K562 (cell line): Measurements from ENCODE around the gene SLX9. TPM values are rescaled to one million over a fixed set of nuclear protein-coding genes. Genes with fewer than 3 reads are reported as not detected.

Source experiments
- ATAC-seq: fragments of 200-7000 bp; cut with Tn5 transposase; 3 replicates; pipeline ENCODE4 v1.9.1; 2020; ENCODE audit warnings: moderate library complexity
- BruUV-seq: library from RNA; stranded (reverse); fragments of 400-500 nt; replicated peaks from 2 replicates; lab custom pipeline; 2021; lab: Mats Ljungman, UMichigan
- CTCF ChIA-PET: fragments of 300-600 bp; formaldehyde crosslinking; extraction: SDS; loops from one replicate; lab custom pipeline; 2021; ENCODE audit warnings: low intra/inter-chr PET ratio; lab: Yijun Ruan, JAX
- POLR2A ChIA-PET: fragments of 300-600, 350-650 bp; sonication (Branson Sonifier 250); formaldehyde crosslinking; extraction: SDS; loops from one replicate; lab custom pipeline; 2021; ENCODE audit warnings: antibody characterized with exemption, inconsistent platforms; lab: Yijun Ruan, JAX
- DNase-seq, 4 experiments: peaks; one replicate each; pipeline versions ENCODE4 v3.0.0 to v3.0.0-alpha.2; 2011 to 2018; ENCODE audit warnings: low spot score in 3 of 4, mixed read lengths in 3 of 4; ENCODE audit errors: extremely low read depth in 1 of 4
- FAIRE-seq: peaks from 2 replicates; lab custom pipeline; 2011; peaks lifted over from hg19 to GRCh38; lab: Jason Lieb, UNC
- H2AFZ ChIP-seq: 2 replicates; pipeline ENCODE4 v1.6.0; 2011; ENCODE audit warnings: low read depth, low read length, control low read depth, inconsistent platforms
- H3K27ac ChIP-seq: fragments of 200-600 bp; 3 replicates; pipeline ENCODE4 v1.8.0; 2011; ENCODE audit warnings: low read depth, mild to moderate bottlenecking, control low read depth, inconsistent platforms, low read length, moderate library complexity, mixed read lengths; ENCODE audit errors: extremely low read depth
- H3K27me3 ChIP-seq, 2 experiments: fragments of 300-600 bp in 1 of 2; 2 replicates in 1 of 2; 3 replicates in 1 of 2; pipeline versions ENCODE4 v1.6.0 to v1.8.0; 2011; ENCODE audit warnings: inconsistent platforms in 2 of 2, low read length in 2 of 2, mild to moderate bottlenecking in 1 of 2, mixed read lengths in 1 of 2, moderate library complexity in 1 of 2; ENCODE audit not compliant: control insufficient read depth in 2 of 2, insufficient read depth in 2 of 2
- H3K36me3 ChIP-seq: fragments of 300-600 bp; 3 replicates; pipeline ENCODE4 v1.8.0; 2011; ENCODE audit warnings: mild to moderate bottlenecking, low read length, inconsistent platforms; ENCODE audit not compliant: control insufficient read depth, insufficient read depth
- H3K4me1 ChIP-seq, 2 experiments: fragments of 200-600 bp in 1 of 2; replicated peaks in 1 of 2; 2 replicates in 1 of 2; 3 replicates in 1 of 2; pipeline versions ENCODE4 v1.5.1 to v1.8.0; 2011; ENCODE audit warnings: inconsistent platforms in 2 of 2, low read length in 2 of 2, mild to moderate bottlenecking in 1 of 2, mixed read lengths in 1 of 2, moderate library complexity in 1 of 2; ENCODE audit not compliant: control insufficient read depth in 2 of 2, insufficient read depth in 2 of 2
- H3K4me2 ChIP-seq: 2 replicates; pipeline ENCODE4 v1.6.1; 2011; ENCODE audit warnings: low read length, control low read depth, inconsistent platforms, mixed read lengths; ENCODE audit not compliant: insufficient read depth
- H3K4me3 ChIP-seq: fragments of 200-600 bp; sonication (generic), shearing (Covaris generic); 2 replicates; pipeline ENCODE4 v1.5.1; 2016; ENCODE audit warnings: control low read depth, inconsistent platforms
- H3K79me2 ChIP-seq: fragments of 200-600 bp; 3 replicates; pipeline ENCODE4 v1.8.0; 2011; ENCODE audit warnings: low read length, inconsistent platforms; ENCODE audit not compliant: control insufficient read depth, insufficient read depth
- H3K9ac ChIP-seq, 2 experiments: 2 replicates each; pipeline versions ENCODE4 v1.6.0 to v1.6.1; 2011; ENCODE audit warnings: low read depth in 2 of 2, low read length in 2 of 2, control low read depth in 1 of 2, inconsistent platforms in 1 of 2, mild to moderate bottlenecking in 1 of 2, mixed read lengths in 1 of 2; ENCODE audit not compliant: insufficient read depth in 1 of 2
- H3K9me1 ChIP-seq: one replicate; pipeline ENCODE4 v1.6.0; 2011; ENCODE audit warnings: inconsistent platforms, mild to moderate bottlenecking, low read length, moderate library complexity; ENCODE audit not compliant: control insufficient read depth, insufficient read depth
- H3K9me3 ChIP-seq: replicated peaks from 2 replicates; pipeline ENCODE4 v1.5.1; 2011; ENCODE audit warnings: low read depth, low read length, inconsistent platforms; ENCODE audit not compliant: control insufficient read depth, insufficient read depth
- H4K20me1 ChIP-seq: replicated peaks from 2 replicates; pipeline ENCODE4 v1.6.1; 2011; ENCODE audit warnings: low read length, inconsistent platforms, mixed read lengths; ENCODE audit not compliant: control insufficient read depth, insufficient read depth
- PCBP1 ChIP-seq: fragments of 200-400 bp; formaldehyde crosslinking; IDR thresholded peaks from 2 replicates; pipeline ENCODE4 v1.6.1; 2018; ENCODE audit warnings: mild to moderate bottlenecking, low read depth, low read length; ENCODE audit not compliant: poor library complexity, severe bottlenecking
- SRSF1 ChIP-seq: fragments of 200-400 bp; formaldehyde crosslinking; IDR thresholded peaks from 2 replicates; pipeline ENCODE4 v1.6.1; 2017; ENCODE audit warnings: mild to moderate bottlenecking, low read depth, low read length, moderate library complexity
- TFAM ChIP-seq: fragments of 250-450 bp; sonication (Bioruptor Pico); conservative IDR thresholded peaks from 2 replicates; pipeline ENCODE4 v1.5.0; 2021; ENCODE audit warnings: mild to moderate bottlenecking, moderate library complexity
- TSHZ1 ChIP-seq: fragments of 250-450 bp; sonication (Bioruptor Pico); IDR thresholded peaks from 2 replicates; pipeline ENCODE4 v1.4.0; 2020; ENCODE audit warnings: mild to moderate bottlenecking, moderate library complexity
- ZNF586 ChIP-seq: fragments of 450-650 bp; formaldehyde crosslinking; conservative IDR thresholded peaks from 2 replicates; pipeline ENCODE4 v1.4.0; 2020; ENCODE audit warnings: mild to moderate bottlenecking, moderate library complexity
- WGBS: fragments of 100-300 bp; shearing (Covaris generic); methylation state at CpG from one replicate; pipeline ENCODE4 v1.1.6; 2016; ENCODE audit warnings: low coverage, mixed read lengths; ENCODE audit not compliant: insufficient coverage; ENCODE audit errors: missing lambda C conversion rate; 5-methylcytosine and 5-hydroxymethylcytosine counted together
- in situ Hi-C: fragments of 300-500 bp; cut with MboI; formaldehyde crosslinking; loops from 4 replicates; pipeline ENCODE4 v1.15.0; 2018; ENCODE audit warnings: inconsistent platforms, mixed read lengths
- intact Hi-C: fragments of 100-400 bp; cut with micrococcal nuclease; formaldehyde crosslinking; loops from 2 replicates; pipeline ENCODE4 v1.14.2; 2022
- polyA plus RNA-seq, 8 experiments: library from polyadenylated mRNA; depleted of rRNA in 4 of 8; stranded (reverse) in 5 of 8; unstranded in 3 of 8; fragments of >200 nt; fragmentation: Nextera tagmentation in 2 of 8; fragmentation: Illumina TruSeq in 1 of 8; extraction: Ambion mirVana in 2 of 8; extraction: Trizol in 1 of 8; gene quantifications; 2 replicates each; pipeline versions ENCODE4 v1.2.1 to v1.2.3, GENCODE V29; 2011 to 2014; ENCODE audit warnings: inconsistent platforms in 1 of 8, missing spikeins in 1 of 8
- total RNA-seq, 7 experiments: library from RNA; depleted of rRNA in 6 of 7; stranded (reverse); fragments of >200 nt in 6 of 7; fragmentation: Illumina TruSeq in 2 of 7; extraction: Trizol in 2 of 7; gene quantifications; 2 replicates each; pipeline versions ENCODE4 v1.2.1 to v1.2.3, GENCODE V29; 2011 to 2021; ENCODE audit warnings: low replicate concordance in 1 of 7

The SLX9 gene
- total and polyA plus RNA-seq, 9 of the 15 experiments (the other 6 are each of a cell fraction or from before 2014, with no cell fraction given) = 1.2 to 75.5 (median 16.5) TPM

DNA sequence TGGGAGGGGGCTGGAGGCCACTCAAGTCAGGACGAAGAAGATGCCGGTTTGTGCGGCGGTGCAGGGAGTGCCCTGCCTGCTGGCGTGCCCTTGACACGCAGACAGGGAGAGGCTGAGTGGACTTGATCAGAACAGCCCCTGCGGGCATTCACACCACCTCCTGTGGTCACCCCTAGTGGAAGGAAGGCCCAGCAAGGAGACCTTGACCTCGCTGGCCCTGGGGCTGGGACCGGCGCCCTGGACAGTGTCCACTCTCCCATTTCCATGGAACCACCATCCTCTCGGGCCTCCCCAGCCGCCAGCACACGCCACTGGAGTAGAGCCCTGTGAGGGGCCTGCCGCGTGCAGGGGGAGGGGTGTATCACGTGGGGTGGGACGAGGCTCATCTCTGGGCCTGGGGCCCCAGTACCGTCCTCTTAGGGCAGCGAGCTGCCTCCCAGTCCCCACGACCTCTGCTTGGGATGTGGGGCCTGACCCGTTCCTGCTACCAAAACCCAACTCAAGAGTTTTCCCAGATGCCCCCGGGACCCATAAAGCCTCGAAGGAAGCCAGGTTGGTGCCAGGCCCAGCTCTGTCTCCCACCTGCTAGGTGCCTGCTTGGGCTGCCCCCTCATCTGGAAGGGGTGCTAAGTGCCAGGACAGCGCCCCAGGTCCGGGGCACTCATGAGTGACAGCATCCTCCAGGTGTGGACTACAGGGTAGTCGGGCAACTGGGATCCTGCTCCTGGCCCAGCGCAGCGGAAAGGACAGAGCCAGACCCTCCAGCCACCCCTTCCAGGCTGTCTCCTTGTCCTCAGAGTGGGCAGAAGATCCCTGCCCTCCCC, 62.8 kb downstream of the SLX9 start:
- Histone ChIP-seq H3K4me2 (no peak overlapping the region), H3K27ac (no peak overlapping the region), H3K27me3 (peaks cover 27 to 51% of the 10 kb centered on the region in 2 experiments; a peak in 4 of 5 replicates), H3K9ac (no peak overlapping the region), H3K4me3 (no peak overlapping the region), H3K4me1 (peaks cover 9 to 49% of the 10 kb centered on the region in 2 experiments; a peak in 4 of 5 replicates), H3K79me2 (no peaks in the 10 kb centered on the region), H3K9me3 (no peaks in the 10 kb centered on the region), H3K36me3 (no peaks in the 10 kb centered on the region), H2AFZ (no peak overlapping the region), H3K9me1 (no peaks in the 10 kb centered on the region), H4K20me1 (peaks cover 17% of the 10 kb centered on the region; the same call in 1 of the 2 replicates)
- no TSS peak for BruUV-seq
- in situ Hi-C loops (no loop called here), intact Hi-C loops (no loop called here)
- POLR2A ChIA-PET = interaction anchor here (0.6 kb wide), 1 partner anchor 7 kb away, joined by 3 read pairs; no protein-coding TSS in a partner anchor
- FAIRE-seq (no peak), DNase-seq (no peak), ATAC-seq (no peak)
- CTCF ChIA-PET = no interaction called here
- TF ChIP-seq SRSF1 (no peak), TFAM (CRISPR knock-in tag) (no peak), TSHZ1 (CRISPR knock-in tag) (no peak), ZNF586 (CRISPR knock-in tag) (no peak), PCBP1 (peak; percentile 71)
- WGBS = 34% methylated on average over 25 of the region's 28 CpGs
